Hepatocyte (in vitro differentiated cells): ENCODE results near the gene CORO2B. TPM values are rescaled to one million over a fixed set of nuclear protein-coding genes. Genes with fewer than 3 reads are reported as not detected.

Experiments used
- DNase-seq: peaks from one replicate; pipeline ENCODE4 v3.0.0-alpha.2; 2016; ENCODE audit warnings: low spot score
- H2AFZ ChIP-seq: fragments of 200-600 bp; sonication (generic); 2 replicates; pipeline ENCODE4 v1.6.0; 2016; ENCODE audit warnings: antibody characterized with exemption, mild to moderate bottlenecking
- H3K27ac ChIP-seq: fragments of 200-600 bp; sonication (generic); 2 replicates; pipeline ENCODE4 v1.5.1; 2016; ENCODE audit warnings: mild to moderate bottlenecking
- H3K27me3 ChIP-seq: fragments of 200-600 bp; sonication (generic); 2 replicates; pipeline ENCODE4 v1.6.1; 2016
- H3K36me3 ChIP-seq: fragments of 200-600 bp; sonication (generic); replicated peaks from 2 replicates; pipeline ENCODE4 v1.5.1; 2016; ENCODE audit warnings: low read depth; ENCODE audit not compliant: insufficient read depth
- H3K4me1 ChIP-seq: fragments of 200-600 bp; sonication (generic); 2 replicates; pipeline ENCODE4 v1.5.1; 2016; ENCODE audit warnings: mild to moderate bottlenecking, moderate library complexity; ENCODE audit not compliant: insufficient read depth
- H3K4me2 ChIP-seq: fragments of 200-600 bp; sonication (generic); 2 replicates; pipeline ENCODE4 v1.6.0; 2016
- H3K4me3 ChIP-seq: fragments of 200-600 bp; sonication (generic); 2 replicates; pipeline ENCODE4 v1.5.1; 2016; ENCODE audit warnings: mild to moderate bottlenecking
- H3K79me2 ChIP-seq: fragments of 200-600 bp; sonication (generic); 2 replicates; pipeline ENCODE4 v1.6.0; 2017; ENCODE audit warnings: mild to moderate bottlenecking
- H3K9me2 ChIP-seq: fragments of 200-600 bp; sonication (generic); replicated peaks from 2 replicates; pipeline ENCODE4 v1.6.0; 2017; ENCODE audit warnings: mild to moderate bottlenecking; ENCODE audit not compliant: insufficient read depth
- H3K9me3 ChIP-seq: fragments of 200-600 bp; sonication (generic); 2 replicates; pipeline ENCODE4 v1.5.1; 2016; ENCODE audit warnings: low read depth, mild to moderate bottlenecking
- H4K20me1 ChIP-seq: fragments of 200-600 bp; sonication (generic); 2 replicates; pipeline ENCODE4 v1.6.0; 2016; ENCODE audit warnings: mild to moderate bottlenecking; ENCODE audit not compliant: insufficient read depth, poor library complexity, severe bottlenecking
- EZH2 ChIP-seq: fragments of 200-600 bp; sonication (generic); IDR thresholded peaks from 2 replicates; pipeline ENCODE4 v1.6.1; 2016; ENCODE audit warnings: antibody characterized with exemption, mild to moderate bottlenecking, borderline replicate concordance
- EZH2phosphoT487 ChIP-seq: fragments of 200-600 bp; sonication (generic); IDR thresholded peaks from one replicate; pipeline ENCODE4 v1.6.1; 2018; ENCODE audit warnings: antibody characterized with exemption, mild to moderate bottlenecking, low read depth, moderate library complexity; ENCODE audit not compliant: unreplicated experiment, severe bottlenecking
- WGBS: methylation state at CpG from one replicate; pipeline ENCODE4 v1.1.6; 2016; ENCODE audit warnings: low lambda C conversion rate; ENCODE audit errors: missing lambda C conversion rate; 5-methylcytosine and 5-hydroxymethylcytosine counted together
- polyA plus RNA-seq: library from polyadenylated mRNA; unstranded; fragments of >200 nt; fragmentation: Nextera tagmentation; extraction: Ambion mirVana; gene quantifications from 2 replicates; pipeline ENCODE4 v1.2.1, GENCODE V29; 2016
- total RNA-seq: library from RNA; depleted of rRNA; stranded (reverse); fragments of >200 nt; gene quantifications from 2 replicates; pipeline ENCODE4 v1.2.3, GENCODE V29; 2014
- TF ChIP-seq, protein P1 (sequence below): fragments of 200-600 bp; sonication (generic); IDR thresholded peaks from 2 replicates; pipeline ENCODE4 v1.5.1; 2016; ENCODE audit warnings: antibody characterized with exemption, mild to moderate bottlenecking; ENCODE audit not compliant: poor library complexity

The CORO2B gene
- total and polyA plus RNA-seq, 2 experiments from 2014 or later: 2.9 to 5.1 TPM

DNA sequence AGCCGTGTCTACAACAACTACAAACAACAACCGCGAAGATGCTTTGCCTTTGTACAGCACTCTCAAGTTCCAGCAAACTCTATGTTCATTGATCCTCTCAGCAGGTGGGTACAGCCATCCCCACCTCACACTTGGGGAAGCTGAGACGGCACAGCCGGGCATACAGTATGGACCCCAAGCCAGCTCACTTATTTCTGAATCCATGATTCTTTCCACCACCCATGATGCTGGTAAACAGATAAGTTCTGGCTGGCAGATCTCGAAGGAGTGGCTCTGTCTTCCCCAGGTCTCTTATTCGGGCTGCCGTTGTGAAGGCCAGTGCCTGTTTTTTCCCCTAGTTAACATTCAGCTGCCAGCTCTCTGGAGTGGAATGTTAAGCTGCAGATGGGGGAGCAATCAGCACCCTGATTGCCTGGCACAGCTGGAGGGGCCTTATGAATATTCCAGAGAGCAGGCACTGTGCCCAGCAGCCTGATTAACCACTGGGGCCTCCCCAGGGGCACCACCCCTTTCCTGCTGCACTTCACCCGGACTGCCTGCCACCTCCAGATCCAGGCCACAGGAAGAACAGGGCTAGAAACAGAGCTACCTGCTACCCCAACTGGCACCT lies 73.2 kb downstream of the CORO2B start:
- Histone ChIP-seq H3K4me2 (no peak overlapping the region), H3K9me2 (no peaks in the 10 kb centered on the region), H4K20me1 (no peaks in the 10 kb centered on the region), H3K36me3 (no peaks in the 10 kb centered on the region), H3K4me3 (no peak overlapping the region), H3K9me3 (no peaks in the 10 kb centered on the region), H3K4me1 (no peaks in the 10 kb centered on the region), H2AFZ (no peak overlapping the region), H3K27me3 (no peaks in the 10 kb centered on the region), H3K27ac (no peak overlapping the region), H3K79me2 (no peaks in the 10 kb centered on the region)
- no peak for DNase-seq
- TF ChIP-seq EZH2phosphoT487 (no peak), EZH2 (no peak)
- TF ChIP-seq, protein P1, sequence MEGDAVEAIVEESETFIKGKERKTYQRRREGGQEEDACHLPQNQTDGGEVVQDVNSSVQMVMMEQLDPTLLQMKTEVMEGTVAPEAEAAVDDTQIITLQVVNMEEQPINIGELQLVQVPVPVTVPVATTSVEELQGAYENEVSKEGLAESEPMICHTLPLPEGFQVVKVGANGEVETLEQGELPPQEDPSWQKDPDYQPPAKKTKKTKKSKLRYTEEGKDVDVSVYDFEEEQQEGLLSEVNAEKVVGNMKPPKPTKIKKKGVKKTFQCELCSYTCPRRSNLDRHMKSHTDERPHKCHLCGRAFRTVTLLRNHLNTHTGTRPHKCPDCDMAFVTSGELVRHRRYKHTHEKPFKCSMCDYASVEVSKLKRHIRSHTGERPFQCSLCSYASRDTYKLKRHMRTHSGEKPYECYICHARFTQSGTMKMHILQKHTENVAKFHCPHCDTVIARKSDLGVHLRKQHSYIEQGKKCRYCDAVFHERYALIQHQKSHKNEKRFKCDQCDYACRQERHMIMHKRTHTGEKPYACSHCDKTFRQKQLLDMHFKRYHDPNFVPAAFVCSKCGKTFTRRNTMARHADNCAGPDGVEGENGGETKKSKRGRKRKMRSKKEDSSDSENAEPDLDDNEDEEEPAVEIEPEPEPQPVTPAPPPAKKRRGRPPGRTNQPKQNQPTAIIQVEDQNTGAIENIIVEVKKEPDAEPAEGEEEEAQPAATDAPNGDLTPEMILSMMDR: no peak
- 78% methylated on average over 9 of the region's 9 CpGs for WGBS

DNA sequence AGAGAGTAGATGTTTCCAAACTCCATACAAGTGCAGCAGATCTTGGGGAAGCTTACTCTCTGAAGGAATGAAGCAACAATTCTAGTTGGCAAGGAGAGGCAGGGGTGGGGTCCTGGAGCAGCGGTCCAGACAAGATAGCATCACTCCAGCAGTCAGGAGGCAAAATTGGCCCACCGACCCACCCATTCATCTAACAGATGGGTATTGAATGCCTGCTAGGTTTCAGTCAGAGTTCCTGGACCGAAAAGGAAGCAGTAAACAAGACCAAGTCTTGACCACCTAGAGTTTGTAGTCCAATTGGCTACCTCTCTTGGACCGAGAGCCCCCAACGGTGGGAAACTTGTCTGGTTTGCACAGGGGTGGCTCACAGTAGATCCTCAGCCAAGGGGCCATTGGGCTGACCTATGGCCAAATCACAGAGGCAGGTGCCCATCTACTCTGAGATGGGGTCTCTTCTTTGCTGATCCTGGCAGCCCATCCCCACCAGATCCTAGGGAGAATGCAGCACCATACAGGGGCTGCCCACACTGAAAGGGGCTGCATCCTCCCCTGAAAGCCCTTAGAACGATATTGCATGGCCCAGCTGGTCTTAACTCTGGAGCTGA lies 74.3 kb downstream of the CORO2B start:
- WGBS: 94% methylated on average over 6 of the region's 6 CpGs
- Histone ChIP-seq H3K27ac (no peak overlapping the region), H3K4me1 (no peaks in the 10 kb centered on the region), H3K4me2 (no peak overlapping the region), H3K9me3 (no peaks in the 10 kb centered on the region), H3K9me2 (no peaks in the 10 kb centered on the region), H3K36me3 (no peaks in the 10 kb centered on the region), H3K4me3 (no peak overlapping the region), H3K27me3 (no peaks in the 10 kb centered on the region), H2AFZ (no peak overlapping the region), H3K79me2 (no peaks in the 10 kb centered on the region), H4K20me1 (no peaks in the 10 kb centered on the region)
- no peak for DNase-seq
- TF ChIP-seq EZH2 (no peak), EZH2phosphoT487 (no peak)
- TF ChIP-seq, protein P1: no peak

GRCh38 chr15:68653801-68654200 lies 75.0 kb downstream of the CORO2B start:
- no peak for DNase-seq
- Histone ChIP-seq H3K79me2 (no peaks in the 10 kb centered on the region), H2AFZ (no peak overlapping the region), H3K4me2 (no peak overlapping the region), H3K36me3 (no peaks in the 10 kb centered on the region), H3K4me1 (no peaks in the 10 kb centered on the region), H3K9me3 (no peaks in the 10 kb centered on the region), H3K27me3 (no peaks in the 10 kb centered on the region), H4K20me1 (no peaks in the 10 kb centered on the region), H3K9me2 (no peaks in the 10 kb centered on the region), H3K4me3 (no peak overlapping the region), H3K27ac (no peak overlapping the region)
- TF ChIP-seq EZH2phosphoT487 (no peak), EZH2 (no peak)
- TF ChIP-seq, protein P1: no peak
- WGBS: 84% methylated on average over 6 of the region's 6 CpGs
